Panc1 (cell line): ENCODE results near the gene HCN2. TPM values are rescaled to one million over a fixed set of nuclear protein-coding genes. Genes with fewer than 3 reads are reported as not detected.

Experiments used
- ATAC-seq: fragments of 200-7000 bp; cut with Tn5 transposase; 2 replicates; pipeline ENCODE4 v1.9.1; 2020; ENCODE audit warnings: mild to moderate bottlenecking, moderate library complexity
- BruUV-seq: library from RNA; stranded (reverse); fragments of 400-500 nt; replicated peaks from 2 replicates; lab custom pipeline; 2021; lab: Mats Ljungman, UMichigan
- CTCF ChIA-PET: fragments of 300-600 bp; sonication (Branson Sonifier 250); formaldehyde crosslinking; loops from one replicate; lab custom pipeline; 2022; ENCODE audit warnings: antibody characterized with exemption; lab: Charles Lee
- POLR2A ChIA-PET: fragments of 300-600 bp; sonication (Branson Sonifier 250); formaldehyde crosslinking; loops from one replicate; lab custom pipeline; 2022; ENCODE audit warnings: antibody characterized with exemption; lab: Charles Lee
- DNase-seq: peaks from one replicate; pipeline ENCODE4 v3.0.0-alpha.2; 2010; ENCODE audit warnings: low read depth, low spot score
- H3K27ac ChIP-seq: 2 replicates; pipeline ENCODE4 v1.5.1; 2011; ENCODE audit warnings: mild to moderate bottlenecking, low read length, inconsistent platforms
- H3K27me3 ChIP-seq: fragments of 200-500 bp; sonication (Bioruptor generic); 2 replicates; pipeline ENCODE4 v1.6.0; 2014; ENCODE audit warnings: low read length, inconsistent platforms; ENCODE audit not compliant: control insufficient read depth, insufficient read depth
- H3K36me3 ChIP-seq: fragments of 200-500 bp; sonication (Bioruptor generic); 2 replicates; pipeline ENCODE4 v1.5.1; 2014; ENCODE audit warnings: inconsistent platforms, mild to moderate bottlenecking, low read length, moderate library complexity; ENCODE audit not compliant: control insufficient read depth, insufficient read depth
- H3K4me1 ChIP-seq: 2 replicates; pipeline ENCODE4 v1.5.1; 2011; ENCODE audit warnings: inconsistent platforms, mild to moderate bottlenecking, low read length, moderate library complexity; ENCODE audit not compliant: control insufficient read depth, insufficient read depth
- H3K4me3 ChIP-seq, 2 experiments: 2 replicates each; pipeline ENCODE4 v1.5.1; 2011 to 2012; ENCODE audit warnings: low read depth in 2 of 2, low read length in 2 of 2, mild to moderate bottlenecking in 2 of 2, inconsistent platforms in 1 of 2, moderate library complexity in 1 of 2
- H3K9me3 ChIP-seq: fragments of 200-500 bp; sonication (Bioruptor generic); 2 replicates; pipeline ENCODE4 v1.5.1; 2014; ENCODE audit warnings: low read depth, mild to moderate bottlenecking, inconsistent platforms, low read length, moderate library complexity; ENCODE audit not compliant: control insufficient read depth, insufficient read depth
- POLR2AphosphoS5 ChIP-seq: IDR thresholded peaks from 2 replicates; pipeline ENCODE4 v1.6.1; 2012; ENCODE audit warnings: mild to moderate bottlenecking, low read depth, low read length, moderate library complexity
- SIN3A ChIP-seq: IDR thresholded peaks from 2 replicates; pipeline ENCODE4 v1.6.1; 2012; ENCODE audit warnings: low read depth, mild to moderate bottlenecking, low read length, moderate library complexity, borderline replicate concordance; ENCODE audit not compliant: insufficient read depth
- TCF7L2 ChIP-seq: IDR thresholded peaks from 2 replicates; pipeline ENCODE4 v1.6.1; 2011; ENCODE audit warnings: mild to moderate bottlenecking, low read depth, low read length, inconsistent platforms
- in situ Hi-C: cut with HindIII; loops from 2 replicates; pipeline ENCODE4 v1.10.0; 2016; ENCODE audit warnings: low sequenced_read_pairs, low pct_unique_long_range_greater_than_20kb
- intact Hi-C: fragments of 100-400 bp; cut with micrococcal nuclease; formaldehyde crosslinking; loops from one replicate; pipeline ENCODE4 v1.10.0; 2022; ENCODE audit not compliant: unreplicated experiment
- total RNA-seq: library from RNA; stranded (reverse); gene quantifications from one replicate; pipeline ENCODE4 v1.2.1, GENCODE V29; 2021; ENCODE audit not compliant: unreplicated experiment
- TF ChIP-seq, protein P1 (sequence below), 2 experiments: IDR thresholded peaks; 2 replicates each; pipeline ENCODE4 v1.6.1; 2011 to 2012; ENCODE audit warnings: low read depth in 2 of 2, control low read depth in 1 of 2, low read length in 1 of 2, mild to moderate bottlenecking in 1 of 2, moderate library complexity in 1 of 2; ENCODE audit not compliant: insufficient read depth in 1 of 2
- TF ChIP-seq, protein P2 (sequence below): fragments of 450-650 bp; IDR thresholded peaks from 2 replicates; pipeline ENCODE4 v1.5.1; 2017; ENCODE audit warnings: mild to moderate bottlenecking

Gene HCN2
- total RNA-seq, 1 experiment from 2014 or later, result 15.1 TPM

DNA sequence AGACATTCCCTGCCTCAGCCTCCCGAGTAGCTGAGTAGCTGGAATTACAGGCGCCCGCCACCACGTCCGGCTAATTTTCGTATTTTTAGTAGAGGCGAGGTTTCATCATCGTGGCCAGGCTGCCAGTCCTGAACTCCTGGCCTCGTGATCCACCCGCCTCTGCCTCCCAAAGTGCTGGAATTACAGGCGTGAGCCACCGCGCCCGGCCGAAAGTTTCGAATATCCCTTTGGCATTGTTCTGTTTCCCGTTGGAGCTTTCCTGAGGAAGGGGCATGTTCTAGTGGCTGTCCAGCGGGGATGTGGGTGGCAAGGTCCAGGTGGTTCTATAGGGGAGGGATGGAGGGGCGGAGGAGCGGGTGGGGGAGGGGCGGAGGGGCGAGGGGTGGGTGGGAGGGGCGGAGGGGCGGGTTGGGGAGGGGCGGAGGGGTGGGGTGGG is 19.4 kb upstream of the HCN2 start:
- intact Hi-C loops (no loop called here), in situ Hi-C loops (no loop called here)
- peaks cover 9% of the 10 kb centered on the region for H3K4me1 ChIP-seq
- BruUV-seq, result no TSS peak
- H3K9me3 ChIP-seq, result no peaks in the 10 kb centered on the region
- peaks cover 8% of the 10 kb centered on the region; the same call in 1 of the 2 replicates for H3K36me3 ChIP-seq
- ChIA-PET CTCF (no interaction called here), POLR2A (no interaction called here)
- H3K4me3 ChIP-seq, result peak overlapping the region; percentile 18 to 31
- TF ChIP-seq, protein P1, sequence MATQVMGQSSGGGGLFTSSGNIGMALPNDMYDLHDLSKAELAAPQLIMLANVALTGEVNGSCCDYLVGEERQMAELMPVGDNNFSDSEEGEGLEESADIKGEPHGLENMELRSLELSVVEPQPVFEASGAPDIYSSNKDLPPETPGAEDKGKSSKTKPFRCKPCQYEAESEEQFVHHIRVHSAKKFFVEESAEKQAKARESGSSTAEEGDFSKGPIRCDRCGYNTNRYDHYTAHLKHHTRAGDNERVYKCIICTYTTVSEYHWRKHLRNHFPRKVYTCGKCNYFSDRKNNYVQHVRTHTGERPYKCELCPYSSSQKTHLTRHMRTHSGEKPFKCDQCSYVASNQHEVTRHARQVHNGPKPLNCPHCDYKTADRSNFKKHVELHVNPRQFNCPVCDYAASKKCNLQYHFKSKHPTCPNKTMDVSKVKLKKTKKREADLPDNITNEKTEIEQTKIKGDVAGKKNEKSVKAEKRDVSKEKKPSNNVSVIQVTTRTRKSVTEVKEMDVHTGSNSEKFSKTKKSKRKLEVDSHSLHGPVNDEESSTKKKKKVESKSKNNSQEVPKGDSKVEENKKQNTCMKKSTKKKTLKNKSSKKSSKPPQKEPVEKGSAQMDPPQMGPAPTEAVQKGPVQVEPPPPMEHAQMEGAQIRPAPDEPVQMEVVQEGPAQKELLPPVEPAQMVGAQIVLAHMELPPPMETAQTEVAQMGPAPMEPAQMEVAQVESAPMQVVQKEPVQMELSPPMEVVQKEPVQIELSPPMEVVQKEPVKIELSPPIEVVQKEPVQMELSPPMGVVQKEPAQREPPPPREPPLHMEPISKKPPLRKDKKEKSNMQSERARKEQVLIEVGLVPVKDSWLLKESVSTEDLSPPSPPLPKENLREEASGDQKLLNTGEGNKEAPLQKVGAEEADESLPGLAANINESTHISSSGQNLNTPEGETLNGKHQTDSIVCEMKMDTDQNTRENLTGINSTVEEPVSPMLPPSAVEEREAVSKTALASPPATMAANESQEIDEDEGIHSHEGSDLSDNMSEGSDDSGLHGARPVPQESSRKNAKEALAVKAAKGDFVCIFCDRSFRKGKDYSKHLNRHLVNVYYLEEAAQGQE (IDR thresholded peaks at IDR 0.05; ENCODE audit: insufficient read depth in 1 of 2, low read depth in 2 of 2, low read length in 1 of 2), result no peak
- TF ChIP-seq TCF7L2 (no peak), SIN3A (no peak), POLR2AphosphoS5 (no peak)
- TF ChIP-seq, protein P2, sequence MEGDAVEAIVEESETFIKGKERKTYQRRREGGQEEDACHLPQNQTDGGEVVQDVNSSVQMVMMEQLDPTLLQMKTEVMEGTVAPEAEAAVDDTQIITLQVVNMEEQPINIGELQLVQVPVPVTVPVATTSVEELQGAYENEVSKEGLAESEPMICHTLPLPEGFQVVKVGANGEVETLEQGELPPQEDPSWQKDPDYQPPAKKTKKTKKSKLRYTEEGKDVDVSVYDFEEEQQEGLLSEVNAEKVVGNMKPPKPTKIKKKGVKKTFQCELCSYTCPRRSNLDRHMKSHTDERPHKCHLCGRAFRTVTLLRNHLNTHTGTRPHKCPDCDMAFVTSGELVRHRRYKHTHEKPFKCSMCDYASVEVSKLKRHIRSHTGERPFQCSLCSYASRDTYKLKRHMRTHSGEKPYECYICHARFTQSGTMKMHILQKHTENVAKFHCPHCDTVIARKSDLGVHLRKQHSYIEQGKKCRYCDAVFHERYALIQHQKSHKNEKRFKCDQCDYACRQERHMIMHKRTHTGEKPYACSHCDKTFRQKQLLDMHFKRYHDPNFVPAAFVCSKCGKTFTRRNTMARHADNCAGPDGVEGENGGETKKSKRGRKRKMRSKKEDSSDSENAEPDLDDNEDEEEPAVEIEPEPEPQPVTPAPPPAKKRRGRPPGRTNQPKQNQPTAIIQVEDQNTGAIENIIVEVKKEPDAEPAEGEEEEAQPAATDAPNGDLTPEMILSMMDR, result no peak
- H3K27ac ChIP-seq, result peak overlapping the region; percentile 80
- DNase-seq (no peak), ATAC-seq (no peak)
- no peaks in the 10 kb centered on the region for H3K27me3 ChIP-seq

DNA sequence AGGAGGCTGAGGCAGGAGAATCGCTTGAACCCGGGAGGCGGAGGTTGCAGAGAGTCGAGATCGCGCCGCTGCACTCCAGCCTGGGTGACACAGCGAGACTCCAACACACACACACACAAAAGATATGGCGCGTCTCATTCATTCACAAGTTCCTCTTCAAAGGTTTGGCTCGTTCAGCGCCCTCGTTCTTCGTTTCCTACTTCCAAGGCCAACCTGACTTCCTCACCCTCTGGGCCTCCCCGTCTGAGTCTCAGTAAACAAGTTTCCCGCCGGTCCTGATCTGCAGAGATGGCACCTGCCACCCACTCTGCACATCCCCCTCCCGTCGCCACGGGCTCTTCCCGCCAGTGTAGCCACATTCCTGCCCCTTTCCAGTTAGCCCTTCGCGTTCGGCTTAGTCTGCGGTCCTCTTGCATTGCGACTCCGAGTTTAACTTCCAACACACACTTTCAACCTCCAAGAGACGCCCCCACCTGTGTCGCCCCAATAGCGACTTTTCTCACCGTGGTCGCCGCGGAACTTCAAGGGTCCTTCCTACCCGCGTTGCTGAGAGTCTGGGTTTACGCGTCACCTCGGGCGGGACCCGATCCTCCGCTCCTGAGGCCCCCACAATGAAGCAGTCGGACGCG is 18.6 kb upstream of the HCN2 start:
- peaks cover 10% of the 10 kb centered on the region for H3K4me1 ChIP-seq
- H3K9me3 ChIP-seq, result no peaks in the 10 kb centered on the region
- TF ChIP-seq, protein P2, result no peak
- TF ChIP-seq POLR2AphosphoS5 (no peak), SIN3A (no peak), TCF7L2 (peak; percentile 45; the same call in 1 of the 2 replicates)
- TF ChIP-seq, protein P1 (IDR thresholded peaks at IDR 0.05; ENCODE audit: insufficient read depth in 1 of 2, low read depth in 2 of 2, low read length in 1 of 2), result no peak
- peaks cover 8% of the 10 kb centered on the region; the same call in 1 of the 2 replicates for H3K36me3 ChIP-seq
- H3K27ac ChIP-seq, result peak overlapping the region; percentile 97
- in situ Hi-C loops (no loop called here), intact Hi-C loops (no loop called here)
- CTCF ChIA-PET, result no interaction called here
- POLR2A ChIA-PET, result no interaction called here
- no peak for DNase-seq
- H3K27me3 ChIP-seq, result no peaks in the 10 kb centered on the region
- ATAC-seq, result peak; percentile 47
- BruUV-seq, result TSS peak; percentile 94
- H3K4me3 ChIP-seq, result peak overlapping the region; percentile 78 to 87
